ENCODE data around the gene SDK2.

GRCh38 chr17:73388578-73388905 is 255.7 kb downstream of the SDK2 start:
- TF ChIP-seq POLR2A (IDR thresholded peaks at IDR 0.05) (no peak), CTCF (IDR thresholded peaks at IDR 0.05) (no peak), EP300 (IDR thresholded peaks at IDR 0.05) (no peak), POLR2AphosphoS5 (IDR thresholded peaks at IDR 0.05) (no peak)
